ENCODE data around the gene CIAO2B.
A peak's percentile ranks its signal among the peaks of the same experiment; 100 is the strongest.
"Not testable (repeated sequence)": the region's sequence is repeated elsewhere in the genome, so short reads cannot be mapped to it uniquely, and the experiment has no call there.

The CIAO2B gene

DNA sequence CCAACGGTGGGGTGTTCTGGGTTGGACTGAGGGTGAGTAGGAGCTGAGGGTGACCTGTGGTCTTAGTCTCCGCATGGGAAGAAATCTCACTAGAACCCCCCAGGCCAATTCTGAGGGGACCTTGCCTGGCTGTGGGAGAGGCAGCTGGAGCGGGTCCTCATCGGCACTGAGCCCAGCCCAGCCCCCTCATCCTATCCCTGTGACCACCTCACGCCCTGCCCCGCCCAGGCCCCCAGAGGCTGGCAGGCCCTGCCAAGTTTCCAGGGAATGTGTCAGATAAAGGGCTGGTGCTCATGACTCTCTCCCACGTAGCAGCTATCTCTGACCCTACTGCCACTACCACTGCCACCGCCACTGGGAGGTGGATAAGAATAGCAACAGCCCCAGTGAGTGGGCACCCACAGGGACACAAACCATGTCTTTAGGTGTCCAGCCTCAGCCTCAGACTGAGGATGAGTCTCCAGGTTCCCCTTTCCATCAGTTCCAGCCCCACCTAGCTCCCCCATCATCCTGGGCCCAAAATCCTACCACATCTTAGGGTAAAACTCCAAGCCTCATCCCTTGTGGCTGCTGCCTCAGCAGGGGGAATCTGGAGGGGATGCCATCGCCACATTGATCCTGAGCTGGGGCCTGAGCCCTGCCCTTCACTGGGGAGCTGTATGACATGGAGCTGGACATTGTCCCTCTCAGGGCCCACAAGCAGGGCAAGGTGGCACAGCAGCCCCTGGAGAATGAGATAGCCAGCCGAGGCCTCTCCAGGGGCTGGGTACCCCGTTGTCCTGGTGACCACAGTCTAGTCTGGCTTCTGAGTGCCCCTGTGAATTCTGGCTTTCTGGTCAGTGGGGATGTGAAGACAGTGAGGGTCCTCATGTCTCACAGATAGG, 30.4 kb downstream of the CIAO2B start:
- no peak for DNase-seq (ENCODE audit: low spot score)

DNA sequence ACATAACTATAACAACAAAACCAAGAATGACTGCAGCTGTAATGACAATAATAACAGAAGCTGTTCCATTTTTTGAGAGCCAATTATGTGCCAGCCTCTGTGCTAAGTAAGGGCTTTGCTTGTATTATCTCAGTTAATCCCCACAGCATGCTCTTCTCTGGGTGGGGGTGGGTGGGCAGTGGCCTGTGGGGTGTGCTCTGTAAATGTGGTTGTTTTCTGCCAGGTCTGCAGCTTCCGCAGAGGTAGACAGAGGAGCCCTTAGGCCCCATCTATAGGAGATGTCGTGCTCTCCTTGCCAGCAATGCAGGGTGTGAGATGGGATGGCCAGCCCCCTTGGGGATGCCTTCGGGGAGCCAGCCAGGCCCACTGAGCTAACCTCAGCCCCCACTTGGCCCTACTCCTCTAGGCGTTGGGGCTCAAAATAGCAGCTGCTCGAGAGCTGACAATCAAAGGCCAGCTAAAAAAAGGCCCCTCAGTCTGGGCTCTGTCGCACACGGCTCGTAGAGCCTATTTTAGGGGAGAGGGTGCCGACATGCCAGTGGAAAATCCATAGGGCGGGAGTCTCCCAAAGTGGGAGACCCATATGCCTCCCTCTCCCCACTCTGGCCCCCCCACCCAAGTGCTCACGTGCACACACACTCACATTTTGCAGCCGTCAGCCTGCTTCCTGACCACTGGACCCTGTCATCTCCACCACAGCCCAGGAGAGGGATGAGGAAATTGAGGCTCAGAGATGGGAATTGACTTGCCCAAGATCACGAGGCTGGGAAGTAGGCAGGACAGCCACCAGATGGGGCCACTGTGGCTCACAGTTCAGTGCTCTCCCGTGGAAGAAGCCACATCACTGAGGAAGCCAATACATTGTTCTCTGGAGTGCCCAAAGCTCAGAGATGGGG, 31.3 kb downstream of the CIAO2B start:
- no peak for DNase-seq (ENCODE audit: low spot score)

- DNase-seq (ENCODE audit: low spot score), result no peak
These were observed 32.6 kb downstream of the CIAO2B start for GRCh38 chr16:66901626-66902025.

DNA sequence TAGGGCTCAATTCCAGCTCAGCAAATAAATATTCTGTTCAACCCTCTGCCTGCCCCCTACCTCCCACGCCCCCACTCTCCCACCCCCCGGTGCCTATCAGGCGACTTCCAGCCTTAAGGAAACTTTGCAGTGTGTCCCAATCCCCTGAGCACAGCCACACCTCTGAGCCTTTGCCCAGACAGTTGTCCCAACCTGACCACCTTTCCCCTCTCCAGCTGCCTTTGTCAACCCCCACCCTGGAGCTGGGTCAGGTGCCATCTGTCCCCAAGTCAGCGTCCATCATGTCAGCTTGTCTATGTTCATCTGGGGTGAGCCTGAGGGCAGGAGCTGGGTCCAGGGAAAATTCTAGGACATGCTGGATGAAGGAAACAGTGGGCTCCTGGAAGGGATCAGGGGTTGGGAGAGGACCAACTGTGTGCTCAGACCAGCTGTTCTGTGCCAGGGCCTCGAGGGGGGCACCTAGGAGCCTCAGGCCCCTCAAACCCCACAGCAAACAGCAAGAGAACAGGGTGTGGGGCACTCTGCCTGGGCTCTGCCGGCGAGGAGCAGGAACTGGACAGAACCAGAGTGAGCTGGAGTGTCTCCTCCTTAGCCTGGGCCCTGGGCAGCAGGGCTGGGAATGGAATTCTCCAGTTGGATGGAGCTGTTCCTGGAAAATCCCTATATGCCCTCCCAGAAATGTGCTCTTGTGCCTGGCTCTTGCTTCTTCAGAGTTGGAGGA, 33.3 kb downstream of the CIAO2B start:
- no peak for DNase-seq (ENCODE audit: low spot score)

GRCh38 chr16:66899945-66900710, 34.1 kb downstream of the CIAO2B start:
- DNase-seq (ENCODE audit: low spot score), result no peak

DNA sequence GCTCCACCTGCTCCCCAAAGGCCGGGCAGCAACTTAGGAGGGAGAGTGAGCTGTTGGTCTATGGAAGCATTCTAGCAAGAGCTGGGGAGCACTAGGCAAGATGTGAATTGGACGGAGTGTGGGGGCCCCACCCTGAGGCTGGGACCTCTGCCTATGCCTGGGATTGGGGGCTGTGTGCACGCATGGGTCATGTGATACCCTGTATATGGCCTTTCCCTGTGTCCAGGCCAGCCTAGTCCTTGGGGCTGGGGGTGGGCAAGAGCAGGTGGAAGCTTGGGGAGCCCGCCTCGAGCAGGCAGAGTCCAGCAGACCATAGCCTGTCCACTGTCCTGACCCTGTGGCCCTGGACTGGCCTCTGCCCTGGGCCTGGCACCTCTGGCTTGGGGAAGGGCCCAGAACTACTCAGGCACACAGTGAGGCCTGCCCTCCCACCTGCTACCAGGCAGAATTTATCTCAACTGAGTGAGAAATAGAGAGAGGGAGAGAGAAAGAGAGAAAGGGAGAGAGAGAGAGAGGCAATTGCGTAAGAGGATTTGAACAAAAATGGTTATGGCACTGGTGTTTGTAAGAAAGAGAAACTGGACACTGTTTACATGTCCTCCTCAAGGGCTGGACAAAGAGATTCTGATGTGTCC, 34.8 kb downstream of the CIAO2B start:
- DNase-seq (ENCODE audit: low spot score), result no peak

GRCh38 chr16:66898933-66899309, 35.3 kb downstream of the CIAO2B start:
- no peak for DNase-seq (ENCODE audit: low spot score)

DNA sequence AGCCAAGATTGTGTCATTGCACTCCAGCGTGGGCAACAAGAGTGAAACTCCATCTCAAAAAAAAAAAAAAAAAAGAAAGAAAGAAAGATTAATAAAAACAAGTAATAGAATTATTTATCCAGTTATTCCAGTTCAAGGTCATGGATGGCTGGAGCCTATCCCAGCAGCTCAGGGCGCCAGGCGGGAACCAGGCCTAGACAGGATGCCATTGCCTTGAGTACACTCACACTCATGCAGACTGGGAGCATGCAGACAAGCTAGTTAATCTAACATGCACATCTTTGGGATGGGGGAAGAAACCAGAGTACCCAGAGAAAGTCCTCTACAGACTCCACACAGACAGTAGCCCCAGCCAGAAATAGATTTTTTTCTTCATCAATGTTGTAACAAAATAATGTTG, 36.0 kb downstream of the CIAO2B start:
- no peak for DNase-seq (ENCODE audit: low spot score)

DNA sequence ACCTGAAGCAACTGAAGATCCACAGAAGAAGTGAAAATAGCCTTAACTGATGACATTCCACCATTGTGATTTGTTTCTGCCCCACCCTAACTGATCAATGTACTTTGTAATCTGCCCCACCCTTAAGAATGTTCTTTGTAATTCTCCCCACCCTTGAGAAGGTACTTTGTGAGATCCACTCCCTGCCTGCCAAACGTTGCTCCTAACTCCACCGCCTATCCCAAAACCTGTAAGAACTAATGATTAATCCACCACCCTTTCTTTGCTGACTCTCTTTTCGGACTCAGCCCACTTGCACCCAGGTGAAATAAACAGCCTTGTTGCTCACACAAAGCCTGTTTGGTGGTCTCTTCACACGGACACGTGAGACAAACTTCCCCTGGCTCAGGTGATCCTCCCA, 37.5 kb downstream of the CIAO2B start:
- not testable (repeated sequence) for DNase-seq (ENCODE audit: low spot score)

DNA sequence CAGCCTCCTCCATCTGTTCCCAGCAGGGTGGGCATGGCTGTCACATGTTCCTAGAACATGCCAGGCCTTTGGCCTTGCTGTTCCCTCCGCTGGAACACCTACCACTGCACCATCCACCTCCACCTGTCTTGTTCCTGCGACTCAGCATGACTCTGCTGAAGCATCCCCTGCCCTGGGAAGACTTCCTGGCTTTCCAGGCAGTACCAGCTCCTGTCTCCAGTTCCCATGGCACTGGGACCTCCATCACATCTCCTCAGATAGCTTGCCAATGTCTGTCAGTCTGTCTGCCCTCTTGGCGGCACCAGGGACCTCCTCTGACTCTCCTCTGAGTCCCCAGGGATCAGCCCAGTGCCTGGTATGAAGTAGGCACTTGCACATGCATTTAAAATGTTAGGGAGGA, 38.2 kb downstream of the CIAO2B start:
- peak; percentile 1 for DNase-seq (ENCODE audit: low spot score)

DNA sequence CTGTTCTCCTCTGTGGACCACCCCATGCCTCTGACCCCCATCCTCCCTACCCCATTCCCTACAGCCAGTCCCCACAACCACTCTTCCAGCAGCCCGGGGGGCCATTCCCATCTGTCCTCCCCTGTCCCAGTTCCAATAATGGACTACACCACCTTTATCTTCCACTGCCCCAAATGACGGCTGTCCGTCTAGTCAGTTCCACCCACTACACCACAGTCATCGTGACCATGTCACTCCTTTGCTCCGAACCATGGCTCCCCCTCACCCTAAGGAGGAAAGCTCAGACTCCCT, 38.6 kb downstream of the CIAO2B start:
- DNase-seq (ENCODE audit: low spot score), result no peak

DNA sequence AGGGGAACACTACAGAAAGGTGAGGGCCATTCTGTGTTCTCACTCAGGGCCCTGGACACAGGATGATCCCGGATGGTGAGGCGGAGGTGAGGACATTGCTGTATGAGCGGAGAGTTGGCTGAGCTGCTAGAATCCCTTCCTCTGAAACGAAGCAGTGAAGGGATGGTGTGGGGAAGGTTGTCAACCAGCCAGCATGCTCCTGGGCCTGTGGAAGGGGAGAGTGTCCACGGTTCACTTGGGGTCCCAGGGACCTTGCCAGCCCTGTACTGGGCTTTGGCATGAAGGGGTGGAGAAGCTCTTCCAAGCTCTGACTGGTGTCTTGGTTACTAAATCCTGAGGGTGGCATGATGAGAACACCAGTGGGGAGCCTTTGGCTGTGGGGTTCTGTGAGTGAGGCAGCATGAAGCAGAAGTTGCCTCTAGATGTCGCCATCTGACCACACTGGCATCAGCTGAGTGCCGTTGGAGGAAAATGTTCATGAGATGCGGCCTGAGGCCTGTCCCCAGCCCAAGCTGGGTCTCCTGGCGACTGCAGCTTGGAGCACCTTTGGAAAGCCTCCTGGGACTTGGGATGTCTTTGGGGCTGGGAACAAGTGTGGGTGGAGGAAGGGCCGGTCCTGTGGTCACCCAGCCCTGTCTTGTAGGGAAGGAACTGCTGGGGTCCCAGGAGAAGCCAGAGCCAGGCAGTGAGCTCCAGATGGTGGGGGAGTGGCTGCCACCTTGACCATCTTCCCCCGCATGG, 39.1 kb downstream of the CIAO2B start:
- peak; percentile 47 for DNase-seq (ENCODE audit: low spot score)

GRCh38 chr16:66894055-66894454, 40.1 kb downstream of the CIAO2B start:
- DNase-seq (ENCODE audit: low spot score), result no peak

DNA sequence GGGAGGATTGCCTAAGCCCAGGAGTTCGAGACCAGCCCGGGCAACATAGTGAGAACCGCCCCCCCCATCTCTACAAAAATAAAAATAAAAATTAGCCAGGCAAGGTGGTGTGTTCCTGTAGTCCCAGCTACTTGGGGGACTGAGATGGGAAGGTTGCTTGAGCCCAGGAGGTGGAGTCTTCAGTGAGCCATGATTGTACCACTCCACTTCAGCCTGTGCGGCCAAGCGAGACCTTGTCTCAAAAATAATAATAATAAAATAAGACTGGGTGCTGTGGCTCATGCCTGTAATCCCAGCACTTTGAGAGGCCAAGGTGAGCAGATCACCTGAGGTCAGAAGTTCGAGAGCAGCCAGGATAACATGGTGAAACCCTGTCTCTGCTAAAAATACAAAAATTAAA, 42.4 kb downstream of the CIAO2B start:
- no peak for DNase-seq (ENCODE audit: low spot score)

- DNase-seq (ENCODE audit: low spot score), result no peak
These were observed 42.8 kb downstream of the CIAO2B start for GRCh38 chr16:66891360-66891759.

GRCh38 chr16:66890799-66891198, 43.4 kb downstream of the CIAO2B start:
- no peak for DNase-seq (ENCODE audit: low spot score)

GRCh38 chr16:66889622-66890021, 44.6 kb downstream of the CIAO2B start:
- no peak for DNase-seq (ENCODE audit: low spot score)

- DNase-seq (ENCODE audit: low spot score), result no peak
These were observed 45.3 kb downstream of the CIAO2B start for GRCh38 chr16:66888647-66889615.

DNA sequence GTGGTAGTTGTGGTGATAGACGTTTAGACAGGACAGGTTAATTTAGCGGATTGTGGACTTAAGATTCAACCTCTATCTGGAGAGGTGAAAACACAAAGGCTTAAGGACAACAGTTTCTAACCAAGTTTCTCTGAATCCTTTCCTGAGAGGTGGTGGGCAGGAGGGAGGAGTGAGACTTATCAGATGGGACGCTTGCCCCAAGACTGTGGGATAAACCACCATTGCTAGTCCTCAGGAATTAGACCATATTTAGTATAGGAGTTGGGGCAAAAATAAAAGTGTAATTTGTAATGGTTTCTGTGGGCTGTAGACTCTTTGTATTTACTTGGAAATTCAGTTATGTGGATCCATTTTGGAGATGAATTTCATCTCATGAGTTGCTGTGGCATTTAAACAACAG, 47.3 kb downstream of the CIAO2B start:
- no peak for DNase-seq (ENCODE audit: low spot score)
